BE2C (cell line): ENCODE measurements around the gene MTCL1.
"Not testable (repeated sequence)": the region's sequence is repeated elsewhere in the genome, so short reads cannot be mapped to it uniquely, and the experiment has no call there.

Experiments
- DNase-seq: peaks from one replicate; pipeline ENCODE4 v3.0.0-alpha.2; 2020
- H3K27me3 ChIP-seq: fragments of 250-450 bp; sonication (Bioruptor Pico); 2 replicates; pipeline ENCODE4 v1.5.1; 2020; ENCODE audit warnings: mild to moderate bottlenecking
- H3K36me3 ChIP-seq: fragments of 250-450 bp; sonication (Bioruptor Pico); 2 replicates; pipeline ENCODE4 v1.5.1; 2020; ENCODE audit warnings: mild to moderate bottlenecking
- H3K4me1 ChIP-seq: fragments of 250-450 bp; sonication (Bioruptor Pico); 2 replicates; pipeline ENCODE4 v1.5.1; 2020
- H3K4me3 ChIP-seq: 2 replicates; pipeline ENCODE4 v1.5.1; 2011; ENCODE audit warnings: low read depth, low read length
- H3K9me3 ChIP-seq: fragments of 250-450 bp; sonication (Bioruptor Pico); 2 replicates; pipeline ENCODE4 v1.5.1; 2020
- TF ChIP-seq, protein P1 (sequence below): IDR thresholded peaks from 2 replicates; pipeline ENCODE4 v1.5.1; 2012; ENCODE audit warnings: mild to moderate bottlenecking, low read depth, low read length

MTCL1 gene

GRCh38 chr18:8754995-8755960 lies 49.9 kb downstream of the MTCL1 start:
- H3K9me3 ChIP-seq = no peaks in the 10 kb centered on the region
- H3K4me1 ChIP-seq = peaks cover 7% of the 10 kb centered on the region; the same call in 1 of the 2 replicates
- DNase-seq = no peak
- TF ChIP-seq, protein P1, sequence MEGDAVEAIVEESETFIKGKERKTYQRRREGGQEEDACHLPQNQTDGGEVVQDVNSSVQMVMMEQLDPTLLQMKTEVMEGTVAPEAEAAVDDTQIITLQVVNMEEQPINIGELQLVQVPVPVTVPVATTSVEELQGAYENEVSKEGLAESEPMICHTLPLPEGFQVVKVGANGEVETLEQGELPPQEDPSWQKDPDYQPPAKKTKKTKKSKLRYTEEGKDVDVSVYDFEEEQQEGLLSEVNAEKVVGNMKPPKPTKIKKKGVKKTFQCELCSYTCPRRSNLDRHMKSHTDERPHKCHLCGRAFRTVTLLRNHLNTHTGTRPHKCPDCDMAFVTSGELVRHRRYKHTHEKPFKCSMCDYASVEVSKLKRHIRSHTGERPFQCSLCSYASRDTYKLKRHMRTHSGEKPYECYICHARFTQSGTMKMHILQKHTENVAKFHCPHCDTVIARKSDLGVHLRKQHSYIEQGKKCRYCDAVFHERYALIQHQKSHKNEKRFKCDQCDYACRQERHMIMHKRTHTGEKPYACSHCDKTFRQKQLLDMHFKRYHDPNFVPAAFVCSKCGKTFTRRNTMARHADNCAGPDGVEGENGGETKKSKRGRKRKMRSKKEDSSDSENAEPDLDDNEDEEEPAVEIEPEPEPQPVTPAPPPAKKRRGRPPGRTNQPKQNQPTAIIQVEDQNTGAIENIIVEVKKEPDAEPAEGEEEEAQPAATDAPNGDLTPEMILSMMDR = no peak
- H3K4me3 ChIP-seq = no peak overlapping the region
- no peaks in the 10 kb centered on the region for H3K36me3 ChIP-seq
- H3K27me3 ChIP-seq = no peaks in the 10 kb centered on the region

GRCh38 chr18:8756571-8756970 lies 51.2 kb downstream of the MTCL1 start:
- no peaks in the 10 kb centered on the region for H3K36me3 ChIP-seq

GRCh38 chr18:8757396-8757997 lies 52.1 kb downstream of the MTCL1 start:
- H3K36me3 ChIP-seq = no peaks in the 10 kb centered on the region
- no peaks in the 10 kb centered on the region for H3K27me3 ChIP-seq
- H3K4me1 ChIP-seq = no peaks in the 10 kb centered on the region
- H3K9me3 ChIP-seq = no peaks in the 10 kb centered on the region
- TF ChIP-seq, protein P1 = no peak
- no peak overlapping the region for H3K4me3 ChIP-seq
- no peak for DNase-seq

More at GRCh38 chr18:8756571-8756970, 51.2 kb downstream of the MTCL1 start:
- H3K27me3 ChIP-seq = no peaks in the 10 kb centered on the region
- H3K9me3 ChIP-seq = no peaks in the 10 kb centered on the region
- H3K4me3 ChIP-seq = no peak overlapping the region
- H3K4me1 ChIP-seq = no peaks in the 10 kb centered on the region
- DNase-seq = no peak
- TF ChIP-seq, protein P1 = no peak

DNA sequence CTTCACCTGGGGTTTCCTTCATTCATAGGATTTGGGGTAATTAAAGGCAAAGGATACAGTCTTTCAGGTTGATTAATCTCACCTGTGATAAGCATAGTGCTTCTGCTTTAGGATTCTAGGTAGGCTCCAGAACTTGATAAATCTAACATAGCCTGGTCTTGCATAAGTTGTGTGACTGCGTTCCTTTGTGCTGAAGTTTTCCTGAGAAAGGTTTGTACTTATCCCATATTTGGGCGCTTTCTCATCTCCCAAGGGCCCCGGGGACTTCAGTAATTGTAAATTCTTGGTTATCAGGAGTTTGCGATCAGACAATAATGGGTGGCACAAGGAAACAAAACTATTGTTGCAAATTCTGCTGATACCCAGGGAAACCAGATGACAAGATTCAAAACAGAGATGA lies 53.1 kb downstream of the MTCL1 start:
- H3K4me3 ChIP-seq = no peak overlapping the region
- H3K27me3 ChIP-seq = no peaks in the 10 kb centered on the region
- TF ChIP-seq, protein P1 = no peak
- no peaks in the 10 kb centered on the region for H3K36me3 ChIP-seq
- no peaks in the 10 kb centered on the region for H3K9me3 ChIP-seq
- DNase-seq = no peak
- peaks cover 2% of the 10 kb centered on the region; the same call in 1 of the 2 replicates for H3K4me1 ChIP-seq

- Histone ChIP-seq H3K27me3 (no peaks in the 10 kb centered on the region), H3K4me1 (peaks cover 14% of the 10 kb centered on the region), H3K36me3 (no peaks in the 10 kb centered on the region), H3K4me3 (no peak overlapping the region), H3K9me3 (no peaks in the 10 kb centered on the region)
- no peak for DNase-seq
- TF ChIP-seq, protein P1 = no peak
These were observed 55.6 kb downstream of the MTCL1 start for GRCh38 chr18:8760984-8761383.

GRCh38 chr18:8761535-8761934 lies 56.2 kb downstream of the MTCL1 start:
- H3K36me3 ChIP-seq, H3K9me3 ChIP-seq, H3K4me3 ChIP-seq, H3K27me3 ChIP-seq, DNase-seq: not testable (repeated sequence)
- H3K4me1 ChIP-seq = peaks cover 14% of the 10 kb centered on the region
